Endothelial cell of umbilical vein (primary cell): ENCODE measurements around the gene CSGALNACT2. TPM values are rescaled to one million over a fixed set of nuclear protein-coding genes. Genes with fewer than 3 reads are reported as not detected.

Source experiments
- BruUV-seq: library from RNA; stranded (reverse); fragments of 400-500 nt; replicated peaks from 2 replicates; lab custom pipeline; 2021; lab: Mats Ljungman, UMichigan
- CTCF ChIA-PET: fragments of 300-600, 350-600 bp; sonication (Branson Sonifier 250); formaldehyde crosslinking; loops from one replicate; lab custom pipeline; 2021; ENCODE audit warnings: antibody characterized with exemption, inconsistent platforms; lab: Charles Lee
- POLR2A ChIA-PET: fragments of 300-600, 350-600 bp; sonication (Branson Sonifier 250); formaldehyde crosslinking; loops from one replicate; lab custom pipeline; 2021; ENCODE audit warnings: antibody characterized with exemption, inconsistent platforms; lab: Charles Lee
- DNase-seq: peaks from one replicate; pipeline ENCODE4 v3.0.0-alpha.2; 2011; ENCODE audit warnings: low read depth, low spot score
- FAIRE-seq: peaks from 2 replicates; lab custom pipeline; 2011; peaks lifted over from hg19 to GRCh38; lab: Jason Lieb, UNC
- H2AFZ ChIP-seq: 2 replicates; pipeline ENCODE4 v1.6.0; 2012; ENCODE audit warnings: low read depth, low read length, control low read depth, inconsistent platforms
- H3K27ac ChIP-seq: 2 replicates; pipeline ENCODE4 v1.5.1; 2011; ENCODE audit warnings: low read depth, mild to moderate bottlenecking, control low read depth, low read length, moderate library complexity; ENCODE audit not compliant: insufficient read depth
- H3K27me3 ChIP-seq, 2 experiments: 2 replicates each; pipeline versions ENCODE4 v1.6.0 to v1.6.1; 2011; ENCODE audit warnings: low read length in 2 of 2, mixed read lengths in 1 of 2; ENCODE audit not compliant: control insufficient read depth in 2 of 2, insufficient read depth in 2 of 2
- H3K36me3 ChIP-seq, 2 experiments: 2 replicates in 1 of 2; 3 replicates in 1 of 2; pipeline ENCODE4 v1.5.1; 2011; ENCODE audit warnings: low read length in 2 of 2, mild to moderate bottlenecking in 1 of 2, moderate library complexity in 1 of 2; ENCODE audit not compliant: control insufficient read depth in 2 of 2, insufficient read depth in 2 of 2; ENCODE audit errors: extremely low read depth in 1 of 2
- H3K4me1 ChIP-seq: 3 replicates; pipeline ENCODE4 v1.5.1; 2011; ENCODE audit warnings: mild to moderate bottlenecking, low read length; ENCODE audit not compliant: control insufficient read depth, insufficient read depth; ENCODE audit errors: extremely low read depth
- H3K4me2 ChIP-seq: 2 replicates; pipeline ENCODE4 v1.6.1; 2011; ENCODE audit warnings: low read length, control low read depth, mixed read lengths; ENCODE audit not compliant: insufficient read depth
- H3K4me3 ChIP-seq, 3 experiments: fragments of 200-600 bp in 1 of 3; sonication (generic), shearing (Covaris generic) in 1 of 3; replicated peaks in 1 of 3; 2 replicates each; pipeline ENCODE4 v1.5.1; 2011 to 2016; ENCODE audit warnings: control low read depth in 3 of 3, low read length in 3 of 3, mild to moderate bottlenecking in 2 of 3, inconsistent platforms in 1 of 3, low read depth in 1 of 3, moderate library complexity in 1 of 3; ENCODE audit not compliant: insufficient read depth in 1 of 3
- H3K79me2 ChIP-seq: 2 replicates; pipeline ENCODE4 v1.6.0; 2012; ENCODE audit warnings: low read length, inconsistent platforms; ENCODE audit not compliant: control insufficient read depth, insufficient read depth
- H3K9ac ChIP-seq: replicated peaks from 2 replicates; pipeline ENCODE3; 2011; ENCODE audit warnings: low read length, control low read depth; ENCODE audit not compliant: insufficient read depth; ENCODE audit errors: extremely low read depth
- H3K9me1 ChIP-seq: replicated peaks from 3 replicates; pipeline ENCODE4 v1.6.0; 2011; ENCODE audit warnings: mild to moderate bottlenecking, low read length; ENCODE audit not compliant: control insufficient read depth, insufficient read depth; ENCODE audit errors: extremely low read depth
- H3K9me3 ChIP-seq: replicated peaks from 2 replicates; pipeline ENCODE4 v1.5.1; 2012; ENCODE audit warnings: low read length, inconsistent platforms; ENCODE audit not compliant: control insufficient read depth, insufficient read depth
- H4K20me1 ChIP-seq: replicated peaks from 2 replicates; pipeline ENCODE3; 2011; ENCODE audit warnings: mild to moderate bottlenecking, low read length; ENCODE audit not compliant: control insufficient read depth, insufficient read depth; ENCODE audit errors: extremely low read depth
- EZH2 ChIP-seq: IDR thresholded peaks from 2 replicates; pipeline ENCODE4 v1.6.1; 2012; ENCODE audit warnings: borderline replicate concordance, low read depth, mild to moderate bottlenecking, moderate library complexity, low read length, inconsistent platforms; ENCODE audit not compliant: severe bottlenecking
- FOS ChIP-seq: IDR thresholded peaks from 2 replicates; pipeline ENCODE4 v1.6.1; 2011; ENCODE audit warnings: mild to moderate bottlenecking, low read length, moderate library complexity, borderline replicate concordance; ENCODE audit not compliant: insufficient read depth
- GATA2 ChIP-seq: IDR thresholded peaks from 2 replicates; pipeline ENCODE4 v1.7.0; 2011; ENCODE audit warnings: low read depth, mild to moderate bottlenecking, moderate library complexity, mixed read lengths, low read length; ENCODE audit not compliant: insufficient read length, insufficient read depth
- JUN ChIP-seq: IDR thresholded peaks from 2 replicates; pipeline ENCODE4 v1.6.1; 2011; ENCODE audit warnings: borderline replicate concordance, low read depth; ENCODE audit not compliant: insufficient read length, insufficient read depth
- MYC ChIP-seq: IDR thresholded peaks from one replicate; pipeline ENCODE4 v1.6.1; 2011; ENCODE audit warnings: mild to moderate bottlenecking, low read depth, low read length
- POLR2A ChIP-seq: IDR thresholded peaks from 2 replicates; pipeline ENCODE4 v1.6.1; 2012; ENCODE audit warnings: low read depth, mild to moderate bottlenecking, control low read depth, low read length
- POLR2AphosphoS5 ChIP-seq: IDR thresholded peaks from 2 replicates; pipeline ENCODE4 v1.6.1; 2012; ENCODE audit warnings: low read depth, mild to moderate bottlenecking, control low read depth, low read length, moderate library complexity; ENCODE audit not compliant: insufficient read depth
- dilution Hi-C: fragments of 300-500 bp; cut with MboI; formaldehyde crosslinking; loops from one replicate; pipeline ENCODE4 v1.15.0; 2019; ENCODE audit warnings: low sequenced_read_pairs; ENCODE audit not compliant: extremely low pct_ligation_motif_present
- intact Hi-C: fragments of 100-400 bp; cut with micrococcal nuclease; formaldehyde crosslinking; loops from one replicate; pipeline ENCODE4 v1.10.0; 2022
- polyA plus RNA-seq, 4 experiments: library from polyadenylated mRNA; depleted of rRNA in 3 of 4; stranded (reverse) in 3 of 4; unstranded in 1 of 4; fragments of >200 nt; gene quantifications; 2 replicates each; pipeline versions ENCODE4 v1.2.1 to v1.2.3, GENCODE V29; 2011 to 2012; ENCODE audit warnings: missing spikeins in 1 of 4
- total RNA-seq: library from RNA; stranded (reverse); gene quantifications from 2 replicates; pipeline ENCODE4 v1.2.3, GENCODE V29; 2021
- TF ChIP-seq, protein P1 (sequence below), 2 donors: IDR thresholded peaks; 1 replicate in 1 of 2; 2 replicates in 1 of 2; pipeline ENCODE4 v1.5.1; 2011; ENCODE audit warnings: low read length in 2 of 2, mild to moderate bottlenecking in 2 of 2, moderate library complexity in 2 of 2, control low read depth in 1 of 2, inconsistent platforms in 1 of 2, low read depth in 1 of 2; ENCODE audit not compliant: insufficient read depth in 1 of 2; ENCODE audit errors: extremely low read depth in 1 of 2
- TF ChIP-seq, protein P2 (sequence below): IDR thresholded peaks from 2 replicates; pipeline ENCODE4 v1.6.1; 2011; ENCODE audit not compliant: insufficient read depth, insufficient read length

Gene CSGALNACT2
- total and polyA plus RNA-seq, 2 donors (not counting 3 experiments of a cell fraction or from before 2014, with no cell fraction given), result 9.7 to 17.7 TPM

DNA sequence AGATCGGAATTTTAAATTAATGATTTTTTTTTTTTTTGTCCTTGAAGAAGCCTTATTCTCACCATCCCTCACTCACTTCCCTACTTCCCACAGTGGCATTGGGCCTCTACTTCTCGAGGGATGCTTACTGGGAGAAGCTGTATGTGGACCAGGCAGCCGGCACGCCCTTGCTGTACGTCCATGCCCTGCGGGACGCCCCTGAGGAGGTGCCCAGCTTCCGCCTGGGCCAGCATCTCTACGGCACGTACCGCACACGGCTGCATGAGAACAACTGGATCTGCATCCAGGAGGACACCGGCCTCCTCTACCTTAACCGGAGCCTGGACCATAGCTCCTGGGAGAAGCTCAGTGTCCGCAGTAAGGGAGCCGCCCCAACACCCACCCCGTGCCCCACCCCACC, 37.9 kb upstream of the CSGALNACT2 start:
- H4K20me1 ChIP-seq, result no peaks in the 10 kb centered on the region
- H3K79me2 ChIP-seq, result no peaks in the 10 kb centered on the region
- intact Hi-C loops, result no loop called here
- no peak for TF ChIP-seq FOS
- TF ChIP-seq JUN, result no peak
- TF ChIP-seq POLR2A, result no peak
- TF ChIP-seq GATA2, result no peak
- H3K9me1 ChIP-seq, result no peaks in the 10 kb centered on the region
- H3K9ac ChIP-seq, result no peak overlapping the region
- DNase-seq (no peak), FAIRE-seq (no peak)
- H3K4me1 ChIP-seq, result peaks cover 9% of the 10 kb centered on the region
- H3K27me3 ChIP-seq, result peaks cover 1 to 8% of the 10 kb centered on the region in 2 experiments
- H3K4me3 ChIP-seq, result no peak overlapping the region
- no peaks in the 10 kb centered on the region for H3K9me3 ChIP-seq
- dilution Hi-C loops, result no loop called here
- ChIA-PET CTCF (interaction anchor here (0.8 kb wide), 1 partner anchor 36 kb away, joined by 3 read pairs; no protein-coding TSS in a partner anchor), POLR2A (no interaction called here)
- no TSS peak for BruUV-seq
- H3K36me3 ChIP-seq, result no peaks in the 10 kb centered on the region
- no peak overlapping the region for H3K27ac ChIP-seq
- no peak overlapping the region for H3K4me2 ChIP-seq
- H2AFZ ChIP-seq, result no peak overlapping the region

DNA sequence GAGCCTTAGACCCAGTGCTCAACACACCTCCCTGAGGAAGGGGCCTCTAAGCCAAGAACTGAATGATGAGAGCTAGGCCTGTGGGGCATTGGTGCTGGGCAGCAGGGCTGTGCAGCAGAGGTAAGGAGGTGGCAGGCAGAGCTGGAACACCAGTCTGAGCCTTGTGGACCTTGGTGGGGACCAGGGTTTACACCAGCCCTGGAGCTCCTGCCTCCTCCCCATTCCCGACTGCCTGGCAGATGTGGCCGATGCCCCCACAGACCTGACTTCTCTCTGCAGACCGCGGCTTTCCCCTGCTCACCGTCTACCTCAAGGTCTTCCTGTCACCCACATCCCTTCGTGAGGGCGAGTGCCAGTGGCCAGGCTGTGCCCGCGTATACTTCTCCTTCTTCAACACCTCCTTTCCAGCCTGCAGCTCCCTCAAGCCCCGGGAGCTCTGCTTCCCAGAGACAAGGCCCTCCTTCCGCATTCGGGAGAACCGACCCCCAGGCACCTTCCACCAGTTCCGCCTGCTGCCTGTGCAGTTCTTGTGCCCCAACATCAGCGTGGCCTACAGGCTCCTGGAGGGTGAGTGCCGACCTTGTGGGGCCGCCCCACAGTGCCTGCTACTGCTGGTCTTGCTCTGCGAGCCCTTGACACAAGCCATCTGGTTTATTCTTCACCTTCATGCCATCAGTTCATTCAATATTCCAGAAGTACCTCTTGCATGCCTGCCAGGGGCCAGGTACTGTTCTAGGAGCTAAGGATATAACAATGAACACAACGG, 36.0 kb upstream of the CSGALNACT2 start:
- no TSS peak for BruUV-seq
- Histone ChIP-seq H3K9me3 (no peaks in the 10 kb centered on the region), H3K27ac (no peak overlapping the region), H3K9me1 (no peaks in the 10 kb centered on the region), H3K4me2 (no peak overlapping the region), H3K9ac (no peak overlapping the region), H3K4me3 (no peak overlapping the region), H3K4me1 (peaks cover 9% of the 10 kb centered on the region), H3K79me2 (no peaks in the 10 kb centered on the region), H3K36me3 (no peaks in the 10 kb centered on the region), H3K27me3 (peaks cover 1 to 8% of the 10 kb centered on the region in 2 experiments), H4K20me1 (no peaks in the 10 kb centered on the region), H2AFZ (no peak overlapping the region)
- POLR2A ChIA-PET, result no interaction called here
- FAIRE-seq, result no peak
- CTCF ChIA-PET, result interaction anchor here (0.8 to 1.8 kb wide), 3 partner anchors 9 to 349 kb away, joined by 3 to 6 read pairs (median 3); no protein-coding TSS in a partner anchor
- no peak for DNase-seq
- TF ChIP-seq POLR2A (no peak), POLR2AphosphoS5 (no peak), GATA2 (no peak), JUN (no peak), MYC (no peak), EZH2 (no peak)
- TF ChIP-seq, protein P1, sequence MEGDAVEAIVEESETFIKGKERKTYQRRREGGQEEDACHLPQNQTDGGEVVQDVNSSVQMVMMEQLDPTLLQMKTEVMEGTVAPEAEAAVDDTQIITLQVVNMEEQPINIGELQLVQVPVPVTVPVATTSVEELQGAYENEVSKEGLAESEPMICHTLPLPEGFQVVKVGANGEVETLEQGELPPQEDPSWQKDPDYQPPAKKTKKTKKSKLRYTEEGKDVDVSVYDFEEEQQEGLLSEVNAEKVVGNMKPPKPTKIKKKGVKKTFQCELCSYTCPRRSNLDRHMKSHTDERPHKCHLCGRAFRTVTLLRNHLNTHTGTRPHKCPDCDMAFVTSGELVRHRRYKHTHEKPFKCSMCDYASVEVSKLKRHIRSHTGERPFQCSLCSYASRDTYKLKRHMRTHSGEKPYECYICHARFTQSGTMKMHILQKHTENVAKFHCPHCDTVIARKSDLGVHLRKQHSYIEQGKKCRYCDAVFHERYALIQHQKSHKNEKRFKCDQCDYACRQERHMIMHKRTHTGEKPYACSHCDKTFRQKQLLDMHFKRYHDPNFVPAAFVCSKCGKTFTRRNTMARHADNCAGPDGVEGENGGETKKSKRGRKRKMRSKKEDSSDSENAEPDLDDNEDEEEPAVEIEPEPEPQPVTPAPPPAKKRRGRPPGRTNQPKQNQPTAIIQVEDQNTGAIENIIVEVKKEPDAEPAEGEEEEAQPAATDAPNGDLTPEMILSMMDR (IDR thresholded peaks at IDR 0.05; ENCODE audit: extremely low read depth in 1 of 2, insufficient read depth in 1 of 2, low read depth in 1 of 2, low read length in 2 of 2), result no peak
- TF ChIP-seq, protein P2, sequence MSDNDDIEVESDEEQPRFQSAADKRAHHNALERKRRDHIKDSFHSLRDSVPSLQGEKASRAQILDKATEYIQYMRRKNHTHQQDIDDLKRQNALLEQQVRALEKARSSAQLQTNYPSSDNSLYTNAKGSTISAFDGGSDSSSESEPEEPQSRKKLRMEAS, result no peak
- intact Hi-C loops (no loop called here), dilution Hi-C loops (no loop called here)
